ENCODE results near the gene CD72.

DNA sequence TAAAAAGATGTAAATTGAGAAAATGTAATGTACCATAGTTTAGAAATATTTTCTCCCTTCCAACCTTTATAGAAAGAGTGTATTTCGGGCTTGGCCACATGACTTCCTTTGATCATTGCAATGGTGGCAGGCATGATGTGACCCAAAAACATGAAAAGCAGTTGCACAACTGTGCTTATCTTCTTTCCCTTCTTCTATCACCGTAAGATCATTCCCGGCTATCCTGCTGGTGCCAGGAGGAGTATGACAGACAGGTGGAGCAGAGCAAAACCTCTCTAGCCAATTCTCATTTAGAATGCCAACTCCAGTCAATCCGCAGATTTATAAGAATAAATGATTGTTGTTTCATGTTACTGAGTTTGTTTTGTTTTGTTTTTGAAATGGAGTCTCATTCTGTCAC is 23.7 kb downstream of the CD72 start:
- TF ChIP-seq POLR2A (IDR thresholded peaks at IDR 0.05; ENCODE audit: low read length): no peak
- TF ChIP-seq GATA1 (IDR thresholded peaks at IDR 0.05; ENCODE audit: low read depth, low read length): no peak
